Measurements from ENCODE around the gene COMP.

The COMP gene

GRCh38 chr19:18775586-18776287, 15.4 kb downstream of the COMP start:
- H3K4me1 ChIP-seq (ENCODE audit: control insufficient read depth, insufficient read depth, low read length), result peaks cover 4% of the 10 kb centered on the region
- H3K36me3 ChIP-seq (ENCODE audit: control insufficient read depth in 2 of 2, insufficient read depth in 2 of 2, low read length in 2 of 2), result no peaks in the 10 kb centered on the region
- H3K27me3 ChIP-seq (ENCODE audit: control insufficient read depth in 1 of 2, insufficient read depth in 2 of 2, low read length in 2 of 2), result peaks cover 0 to 2% of the 10 kb centered on the region in 2 donors
- H3K27ac ChIP-seq (ENCODE audit: low read length), result no peak overlapping the region
- H3K4me3 ChIP-seq (ENCODE audit: low read length in 2 of 2), result no peak overlapping the region
- H3K9me3 ChIP-seq (ENCODE audit: control insufficient read depth in 2 of 2, low read length in 2 of 2), result no peaks in the 10 kb centered on the region
- no peak overlapping the region for H3K9ac ChIP-seq (ENCODE audit: low read length in 2 of 2)

- H3K9me3 ChIP-seq (ENCODE audit: control insufficient read depth in 2 of 2, low read length in 2 of 2), result no peaks in the 10 kb centered on the region
- peaks cover 4% of the 10 kb centered on the region for H3K4me1 ChIP-seq (ENCODE audit: control insufficient read depth, insufficient read depth, low read length)
- H3K9ac ChIP-seq (ENCODE audit: low read length in 2 of 2), result no peak overlapping the region
- H3K27ac ChIP-seq (ENCODE audit: low read length), result no peak overlapping the region
- H3K4me3 ChIP-seq (ENCODE audit: low read length in 2 of 2), result no peak overlapping the region
- no peaks in the 10 kb centered on the region for H3K36me3 ChIP-seq (ENCODE audit: control insufficient read depth in 2 of 2, insufficient read depth in 2 of 2, low read length in 2 of 2)
- H3K27me3 ChIP-seq (ENCODE audit: control insufficient read depth in 1 of 2, insufficient read depth in 2 of 2, low read length in 2 of 2), result peaks cover 0 to 2% of the 10 kb centered on the region in 2 donors
Observed at GRCh38 chr19:18774782-18775444, 16.2 kb downstream of the COMP start.

GRCh38 chr19:18774107-18774506, 17.0 kb downstream of the COMP start:
- Histone ChIP-seq H3K4me3 (ENCODE audit: low read length in 2 of 2) (no peak overlapping the region), H3K9me3 (ENCODE audit: control insufficient read depth in 2 of 2, low read length in 2 of 2) (no peaks in the 10 kb centered on the region), H3K9ac (ENCODE audit: low read length in 2 of 2) (no peak overlapping the region), H3K36me3 (ENCODE audit: control insufficient read depth in 2 of 2, insufficient read depth in 2 of 2, low read length in 2 of 2) (no peaks in the 10 kb centered on the region), H3K4me1 (ENCODE audit: control insufficient read depth, insufficient read depth, low read length) (peaks cover 4% of the 10 kb centered on the region), H3K27ac (ENCODE audit: low read length) (no peak overlapping the region), H3K27me3 (ENCODE audit: control insufficient read depth in 1 of 2, insufficient read depth in 2 of 2, low read length in 2 of 2) (peaks cover 0 to 2% of the 10 kb centered on the region in 2 donors)

- Histone ChIP-seq H3K4me1 (ENCODE audit: control insufficient read depth, insufficient read depth, low read length) (peaks cover 4% of the 10 kb centered on the region), H3K27me3 (ENCODE audit: control insufficient read depth in 1 of 2, insufficient read depth in 2 of 2, low read length in 2 of 2) (no peaks in the 10 kb centered on the region), H3K36me3 (ENCODE audit: control insufficient read depth in 2 of 2, insufficient read depth in 2 of 2, low read length in 2 of 2) (no peaks in the 10 kb centered on the region), H3K4me3 (ENCODE audit: low read length in 2 of 2) (no peak overlapping the region), H3K9ac (ENCODE audit: low read length in 2 of 2) (no peak overlapping the region), H3K9me3 (ENCODE audit: control insufficient read depth in 2 of 2, low read length in 2 of 2) (no peaks in the 10 kb centered on the region), H3K27ac (ENCODE audit: low read length) (no peak overlapping the region)
Observed at GRCh38 chr19:18773682-18774081, 17.4 kb downstream of the COMP start.

- Histone ChIP-seq H3K9me3 (ENCODE audit: control insufficient read depth in 2 of 2, low read length in 2 of 2) (no peaks in the 10 kb centered on the region), H3K27ac (ENCODE audit: low read length) (no peak overlapping the region), H3K9ac (ENCODE audit: low read length in 2 of 2) (no peak overlapping the region), H3K4me3 (ENCODE audit: low read length in 2 of 2) (no peak overlapping the region), H3K27me3 (ENCODE audit: control insufficient read depth in 1 of 2, insufficient read depth in 2 of 2, low read length in 2 of 2) (no peaks in the 10 kb centered on the region), H3K36me3 (ENCODE audit: control insufficient read depth in 2 of 2, insufficient read depth in 2 of 2, low read length in 2 of 2) (no peaks in the 10 kb centered on the region), H3K4me1 (ENCODE audit: control insufficient read depth, insufficient read depth, low read length) (peaks cover 4% of the 10 kb centered on the region)
Observed at GRCh38 chr19:18772620-18773587, 18.2 kb downstream of the COMP start.

GRCh38 chr19:18771328-18772242, 19.5 kb downstream of the COMP start:
- H3K9me3 ChIP-seq (ENCODE audit: control insufficient read depth in 2 of 2, low read length in 2 of 2), result no peaks in the 10 kb centered on the region
- H3K4me1 ChIP-seq (ENCODE audit: control insufficient read depth, insufficient read depth, low read length), result peaks cover 2% of the 10 kb centered on the region
- no peak overlapping the region for H3K9ac ChIP-seq (ENCODE audit: low read length in 2 of 2)
- H3K4me3 ChIP-seq (ENCODE audit: low read length in 2 of 2), result no peak overlapping the region
- H3K36me3 ChIP-seq (ENCODE audit: control insufficient read depth in 2 of 2, insufficient read depth in 2 of 2, low read length in 2 of 2), result no peaks in the 10 kb centered on the region
- H3K27me3 ChIP-seq (ENCODE audit: control insufficient read depth in 1 of 2, insufficient read depth in 2 of 2, low read length in 2 of 2), result no peaks in the 10 kb centered on the region
- no peak overlapping the region for H3K27ac ChIP-seq (ENCODE audit: low read length)

- no peaks in the 10 kb centered on the region for H3K27me3 ChIP-seq (ENCODE audit: control insufficient read depth in 1 of 2, insufficient read depth in 2 of 2, low read length in 2 of 2)
- H3K36me3 ChIP-seq (ENCODE audit: control insufficient read depth in 2 of 2, insufficient read depth in 2 of 2, low read length in 2 of 2), result no peaks in the 10 kb centered on the region
- no peak overlapping the region for H3K27ac ChIP-seq (ENCODE audit: low read length)
- no peaks in the 10 kb centered on the region for H3K4me1 ChIP-seq (ENCODE audit: control insufficient read depth, insufficient read depth, low read length)
- H3K9ac ChIP-seq (ENCODE audit: low read length in 2 of 2), result no peak overlapping the region
- no peak overlapping the region for H3K4me3 ChIP-seq (ENCODE audit: low read length in 2 of 2)
- H3K9me3 ChIP-seq (ENCODE audit: control insufficient read depth in 2 of 2, low read length in 2 of 2), result no peaks in the 10 kb centered on the region
Observed at GRCh38 chr19:18770663-18771327, 20.3 kb downstream of the COMP start.

GRCh38 chr19:18769989-18770528, 21.0 kb downstream of the COMP start:
- Histone ChIP-seq H3K4me3 (ENCODE audit: low read length in 2 of 2) (no peak overlapping the region), H3K27me3 (ENCODE audit: control insufficient read depth in 1 of 2, insufficient read depth in 2 of 2, low read length in 2 of 2) (no peaks in the 10 kb centered on the region), H3K27ac (ENCODE audit: low read length) (no peak overlapping the region), H3K9ac (ENCODE audit: low read length in 2 of 2) (no peak overlapping the region), H3K9me3 (ENCODE audit: control insufficient read depth in 2 of 2, low read length in 2 of 2) (no peaks in the 10 kb centered on the region), H3K36me3 (ENCODE audit: control insufficient read depth in 2 of 2, insufficient read depth in 2 of 2, low read length in 2 of 2) (no peaks in the 10 kb centered on the region), H3K4me1 (ENCODE audit: control insufficient read depth, insufficient read depth, low read length) (no peaks in the 10 kb centered on the region)

- no peak overlapping the region for H3K27ac ChIP-seq (ENCODE audit: low read length)
Observed at GRCh38 chr19:18768997-18769891, 21.9 kb downstream of the COMP start.

More at GRCh38 chr19:18768997-18769891, 21.9 kb downstream of the COMP start:
- no peak overlapping the region for H3K9ac ChIP-seq (ENCODE audit: low read length in 2 of 2)
- no peak overlapping the region for H3K4me3 ChIP-seq (ENCODE audit: low read length in 2 of 2)
- no peaks in the 10 kb centered on the region for H3K27me3 ChIP-seq (ENCODE audit: control insufficient read depth in 1 of 2, insufficient read depth in 2 of 2, low read length in 2 of 2)
- H3K4me1 ChIP-seq (ENCODE audit: control insufficient read depth, insufficient read depth, low read length), result no peaks in the 10 kb centered on the region
- no peaks in the 10 kb centered on the region for H3K9me3 ChIP-seq (ENCODE audit: control insufficient read depth in 2 of 2, low read length in 2 of 2)
- no peaks in the 10 kb centered on the region for H3K36me3 ChIP-seq (ENCODE audit: control insufficient read depth in 2 of 2, insufficient read depth in 2 of 2, low read length in 2 of 2)
